HEK293T (cell line): ENCODE measurements around the gene CDH4.

ENCODE experiments used
- CTCF ChIA-PET: fragments of 350-600 bp; formaldehyde crosslinking; extraction: SDS; loops from one replicate; lab custom pipeline; 2021; ENCODE audit warnings: antibody characterized with exemption, inconsistent platforms; lab: Yijun Ruan, JAX
- POLR2A ChIA-PET: fragments of 350-600 bp; formaldehyde crosslinking; extraction: SDS; loops from one replicate; lab custom pipeline; 2020; ENCODE audit warnings: antibody characterized with exemption, inconsistent platforms; lab: Yijun Ruan, JAX
- DNase-seq: peaks from one replicate; pipeline ENCODE4 v3.0.0; 2012; ENCODE audit warnings: mixed read lengths; ENCODE audit errors: extremely low spot score
- ARNT ChIP-seq: fragments of 450-650 bp; IDR thresholded peaks from 2 replicates; pipeline ENCODE4 v1.6.1; 2017; ENCODE audit warnings: mild to moderate bottlenecking
- BHLHE40 ChIP-seq: fragments of 450-650 bp; IDR thresholded peaks from 2 replicates; pipeline ENCODE4 v1.6.1; 2016; ENCODE audit warnings: mild to moderate bottlenecking, moderate library complexity, borderline replicate concordance
- CTBP1 ChIP-seq: fragments of 450-650 bp; IDR thresholded peaks from 2 replicates; pipeline ENCODE4 v1.6.1; 2016; ENCODE audit warnings: borderline replicate concordance
- ELF4 ChIP-seq: fragments of 450-650 bp; IDR thresholded peaks from 2 replicates; pipeline ENCODE4 v1.6.1; 2017; ENCODE audit warnings: antibody characterized with exemption
- FOXA1 ChIP-seq: fragments of 450-650 bp; IDR thresholded peaks from 2 replicates; pipeline ENCODE4 v1.6.1; 2016; ENCODE audit warnings: mild to moderate bottlenecking
- FOXK2 ChIP-seq: fragments of 450-650 bp; IDR thresholded peaks from 2 replicates; pipeline ENCODE4 v1.6.1; 2016; ENCODE audit warnings: mild to moderate bottlenecking
- FOXM1 ChIP-seq: fragments of 450-650 bp; IDR thresholded peaks from 2 replicates; pipeline ENCODE4 v1.6.1; 2017; ENCODE audit warnings: mild to moderate bottlenecking, borderline replicate concordance
- HDGF ChIP-seq: fragments of 450-650 bp; IDR thresholded peaks from 2 replicates; pipeline ENCODE4 v1.6.1; 2017; ENCODE audit warnings: antibody characterized with exemption, borderline replicate concordance
- L3MBTL2 ChIP-seq: fragments of 450-650 bp; conservative IDR thresholded peaks from 2 replicates; pipeline ENCODE4 v1.6.1; 2016; ENCODE audit warnings: mild to moderate bottlenecking
- LEF1 ChIP-seq: fragments of 450-650 bp; IDR thresholded peaks from 2 replicates; pipeline ENCODE4 v1.6.1; 2017; ENCODE audit warnings: mild to moderate bottlenecking, borderline replicate concordance
- NFRKB ChIP-seq: fragments of 450-650 bp; IDR thresholded peaks from 2 replicates; pipeline ENCODE4 v1.6.1; 2016; ENCODE audit warnings: mild to moderate bottlenecking, moderate library complexity
- SP1 ChIP-seq: fragments of 450-650 bp; IDR thresholded peaks from 2 replicates; pipeline ENCODE4 v1.6.1; 2017
- SUZ12 ChIP-seq: fragments of 450-650 bp; IDR thresholded peaks from 2 replicates; pipeline ENCODE4 v1.6.1; 2016; ENCODE audit warnings: mild to moderate bottlenecking
- TARDBP ChIP-seq: fragments of 450-650 bp; IDR thresholded peaks from 2 replicates; pipeline ENCODE4 v1.6.1; 2016
- ZNF384 ChIP-seq: fragments of 450-650 bp; IDR thresholded peaks from 2 replicates; pipeline ENCODE4 v1.6.1; 2016
- TF ChIP-seq, protein P1 (sequence below): fragments of 450-650 bp; IDR thresholded peaks from 2 replicates; pipeline ENCODE4 v1.6.1; 2016

The CDH4 gene

DNA sequence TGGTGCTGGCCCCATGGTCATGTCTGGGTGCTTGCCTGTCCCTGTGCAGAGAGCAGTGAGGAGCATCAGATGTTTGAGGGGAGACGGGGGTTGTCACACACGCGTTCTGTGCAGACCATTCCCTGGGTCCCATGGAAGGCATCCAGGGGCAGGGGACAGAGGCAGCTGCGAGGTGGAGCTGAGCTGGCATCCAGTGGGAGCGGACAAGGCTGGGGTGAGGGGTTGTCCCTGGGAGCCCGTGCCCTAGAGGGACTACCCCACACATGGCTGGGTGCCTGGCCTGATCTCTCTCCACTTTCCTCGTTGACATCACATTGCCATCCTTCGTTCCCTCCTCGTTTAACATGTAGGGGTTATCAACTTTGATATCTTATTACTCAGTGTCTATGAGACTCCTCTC, 331.3 kb downstream of the CDH4 start:
- POLR2A ChIA-PET: no interaction called here
- TF ChIP-seq FOXK2: no peak
- TF ChIP-seq, protein P1, sequence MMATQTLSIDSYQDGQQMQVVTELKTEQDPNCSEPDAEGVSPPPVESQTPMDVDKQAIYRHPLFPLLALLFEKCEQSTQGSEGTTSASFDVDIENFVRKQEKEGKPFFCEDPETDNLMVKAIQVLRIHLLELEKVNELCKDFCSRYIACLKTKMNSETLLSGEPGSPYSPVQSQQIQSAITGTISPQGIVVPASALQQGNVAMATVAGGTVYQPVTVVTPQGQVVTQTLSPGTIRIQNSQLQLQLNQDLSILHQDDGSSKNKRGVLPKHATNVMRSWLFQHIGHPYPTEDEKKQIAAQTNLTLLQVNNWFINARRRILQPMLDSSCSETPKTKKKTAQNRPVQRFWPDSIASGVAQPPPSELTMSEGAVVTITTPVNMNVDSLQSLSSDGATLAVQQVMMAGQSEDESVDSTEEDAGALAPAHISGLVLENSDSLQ: no peak
- TF ChIP-seq FOXA1: no peak
- TF ChIP-seq SP1: no peak
- TF ChIP-seq BHLHE40: no peak
- no peak for TF ChIP-seq CTBP1
- no peak for TF ChIP-seq ARNT
- TF ChIP-seq NFRKB: no peak
- no peak for TF ChIP-seq ZNF384
- TF ChIP-seq FOXM1: no peak
- TF ChIP-seq HDGF: no peak
- TF ChIP-seq L3MBTL2: no peak
- no peak for TF ChIP-seq LEF1
- TF ChIP-seq SUZ12: no peak
- no peak for TF ChIP-seq TARDBP
- no peak for TF ChIP-seq ELF4
- CTCF ChIA-PET: no interaction called here
- no peak for DNase-seq

DNA sequence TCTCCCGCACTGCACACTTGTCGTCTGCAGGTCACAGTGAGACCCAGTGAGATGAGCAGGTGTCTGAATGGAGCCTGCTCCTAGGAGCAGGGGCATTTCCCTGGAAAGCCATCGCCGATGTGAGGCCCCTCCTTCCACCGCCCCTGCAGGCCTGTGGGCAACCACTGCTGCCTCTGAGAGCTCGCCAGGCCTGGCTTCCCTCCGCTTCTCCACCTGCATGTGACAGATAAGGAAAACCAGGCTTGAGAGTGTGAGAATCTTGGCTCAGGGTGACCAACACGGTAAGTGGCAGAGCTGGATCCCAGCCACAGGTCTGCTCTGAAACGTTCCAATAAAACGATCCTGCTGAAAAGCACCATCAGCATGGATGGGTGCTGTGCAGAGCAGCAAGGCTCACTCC, 332.8 kb downstream of the CDH4 start:
- ChIA-PET CTCF (no interaction called here), POLR2A (no interaction called here)
- DNase-seq: no peak
- TF ChIP-seq ARNT: no peak
- no peak for TF ChIP-seq LEF1

DNA sequence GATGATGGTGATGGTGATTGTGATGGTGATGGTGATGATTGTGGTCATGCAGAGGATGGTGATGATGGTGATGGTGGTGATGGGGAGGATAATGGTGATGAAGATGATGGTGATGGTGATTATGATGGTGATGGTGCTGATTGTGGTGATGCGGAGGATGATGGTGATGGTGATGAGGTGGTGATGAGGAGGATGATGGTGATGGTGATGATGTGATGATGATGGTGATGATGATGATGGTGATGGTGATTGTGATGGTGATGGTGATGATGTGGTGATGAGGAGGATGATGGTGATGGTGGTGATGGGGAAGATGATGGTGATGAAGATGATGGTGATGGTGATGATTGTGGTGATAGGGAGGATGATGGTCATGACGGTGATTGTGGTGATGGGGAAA, 333.7 kb downstream of the CDH4 start:
- no peak for DNase-seq
- ChIA-PET CTCF (no interaction called here), POLR2A (no interaction called here)
- TF ChIP-seq HDGF (no peak), ELF4 (no peak), LEF1 (no peak), BHLHE40 (no peak), SUZ12 (no peak), FOXA1 (no peak), L3MBTL2 (no peak), FOXM1 (no peak), ZNF384 (no peak), SP1 (no peak), NFRKB (no peak), ARNT (no peak), FOXK2 (no peak), CTBP1 (no peak), TARDBP (no peak)
- TF ChIP-seq, protein P1: no peak

DNA sequence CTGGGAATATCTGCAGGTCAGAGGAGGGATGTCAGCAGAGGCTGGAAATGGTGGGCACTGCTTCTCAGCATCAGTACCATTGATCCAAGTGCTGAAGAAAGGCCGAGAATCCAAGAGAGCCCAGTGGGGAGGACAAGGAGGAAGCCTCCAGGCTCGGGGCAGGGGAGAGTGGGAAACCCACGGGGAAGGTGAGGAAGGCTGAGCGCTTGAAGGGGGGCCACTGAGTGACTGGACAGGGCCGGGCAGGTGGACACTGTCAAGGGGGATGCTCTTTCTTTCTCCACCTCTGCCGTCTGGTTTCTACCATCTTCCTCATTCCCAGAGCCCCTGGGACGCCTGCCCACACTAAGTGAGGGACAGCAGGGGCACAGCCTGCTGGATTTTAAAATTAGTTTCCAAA, 335.0 kb downstream of the CDH4 start:
- CTCF ChIA-PET: no interaction called here
- TF ChIP-seq NFRKB: no peak
- no peak for TF ChIP-seq FOXK2
- TF ChIP-seq ZNF384: no peak
- DNase-seq: no peak
- POLR2A ChIA-PET: no interaction called here

DNA sequence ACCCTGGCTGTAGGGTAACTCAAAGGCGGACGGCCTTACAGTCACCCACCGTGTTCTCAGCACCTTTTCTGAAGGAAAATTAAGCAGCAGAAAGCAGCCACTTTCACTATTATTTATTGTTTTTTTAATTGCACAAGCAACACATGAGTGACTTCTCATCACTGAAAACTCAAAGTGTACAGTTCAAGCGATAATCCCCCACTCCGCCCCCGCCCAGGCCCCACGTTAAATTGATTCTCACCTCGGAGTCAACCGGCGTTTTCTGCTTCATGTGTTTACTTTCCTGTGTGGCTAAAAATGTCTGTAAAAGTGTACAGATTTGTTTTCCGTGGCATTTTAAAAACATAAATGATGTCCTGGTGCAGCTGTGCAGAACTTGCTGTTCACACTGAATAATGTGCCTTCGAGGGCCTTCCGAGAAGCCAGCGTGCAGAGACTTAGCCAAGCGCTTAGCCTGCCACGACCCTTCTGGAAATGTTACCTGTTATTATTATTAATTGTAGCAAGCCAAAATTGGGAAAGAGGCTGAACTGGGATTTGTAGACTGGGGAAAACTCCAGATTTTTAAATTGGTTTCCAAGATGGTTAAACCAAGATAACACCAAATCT, 335.7 kb downstream of the CDH4 start:
- CTCF ChIA-PET: no interaction called here
- DNase-seq: no peak
- POLR2A ChIA-PET: no interaction called here
- TF ChIP-seq ELF4: no peak
- no peak for TF ChIP-seq ARNT
- no peak for TF ChIP-seq TARDBP

DNA sequence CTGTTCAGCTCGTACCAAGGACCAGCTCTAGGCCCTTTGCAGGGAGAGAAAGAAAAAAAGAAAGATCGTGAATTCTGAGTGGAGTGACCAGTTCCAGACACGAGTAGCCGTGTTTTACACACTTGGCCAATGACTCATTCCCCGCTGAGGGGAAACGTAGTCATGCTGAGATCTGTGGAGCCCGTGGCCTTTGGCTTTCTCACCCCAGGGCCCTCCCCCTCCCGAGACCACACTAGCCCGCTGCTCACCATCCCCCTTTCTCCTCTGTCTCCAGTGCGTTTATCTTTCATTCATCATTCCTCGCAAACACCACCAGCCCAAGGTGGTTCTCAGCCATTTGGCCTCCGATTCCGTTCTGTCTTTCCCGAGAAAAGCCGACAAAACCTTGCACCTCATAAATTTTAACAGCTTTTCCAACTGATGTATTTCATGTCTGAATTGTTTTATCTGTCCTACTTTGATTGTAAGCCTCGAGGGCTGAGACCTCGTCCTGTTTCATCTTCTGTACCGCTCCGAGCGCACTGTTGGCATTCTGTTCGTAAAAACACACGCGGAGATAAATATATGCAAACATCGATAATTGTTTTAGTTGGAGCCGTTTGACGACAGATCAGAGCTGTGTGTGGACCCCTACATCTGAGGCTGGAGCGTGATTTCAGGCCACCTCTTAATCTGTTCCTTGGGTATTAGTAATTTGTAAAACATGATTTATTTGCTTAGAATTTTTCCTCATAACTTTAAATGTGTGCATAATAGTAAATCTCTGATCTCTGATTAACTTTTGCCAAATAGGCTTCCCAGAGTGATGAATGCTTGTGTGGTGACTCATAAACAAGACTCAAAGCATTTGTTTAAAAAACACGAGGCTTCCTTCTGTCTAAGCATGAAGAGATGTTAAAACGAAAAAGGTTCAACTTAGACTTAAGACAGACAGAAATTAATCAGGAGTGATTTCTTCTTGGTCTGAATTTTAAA, 336.6 kb downstream of the CDH4 start:
- DNase-seq: no peak

DNA sequence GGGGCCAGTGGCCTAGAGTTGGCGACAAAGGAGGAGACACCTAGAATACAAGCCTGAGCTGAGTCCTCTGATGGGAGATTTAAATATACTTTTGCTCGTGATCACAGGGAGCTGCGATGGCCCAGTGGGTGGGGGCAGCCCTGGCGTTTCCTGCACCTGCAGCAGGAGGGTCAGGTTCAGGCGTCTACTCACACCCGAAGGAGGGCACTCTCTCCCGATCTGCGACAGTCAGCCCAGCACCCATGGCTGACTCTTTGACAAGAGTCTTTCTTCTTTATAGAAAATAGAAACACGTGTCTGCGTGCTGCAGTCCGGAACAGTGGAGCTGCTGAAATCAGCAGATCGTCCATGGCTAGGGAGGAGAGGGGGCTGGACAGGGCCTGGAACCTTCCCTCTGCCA, 338.2 kb downstream of the CDH4 start:
- POLR2A ChIA-PET: no interaction called here
- CTCF ChIA-PET: no interaction called here

More for the DNA sequence above, 336.6 kb downstream of the CDH4 start:
- no peak for TF ChIP-seq FOXK2
- no peak for TF ChIP-seq HDGF
- TF ChIP-seq TARDBP: no peak
- no peak for TF ChIP-seq SP1
- no peak for TF ChIP-seq FOXM1
- CTCF ChIA-PET: interaction anchor here (0.5 kb wide), 1 partner anchor 1100 kb away, joined by 4 read pairs; no protein-coding TSS in a partner anchor
- POLR2A ChIA-PET: no interaction called here

More for the DNA sequence above, 338.2 kb downstream of the CDH4 start:
- no peak for TF ChIP-seq ELF4
- TF ChIP-seq FOXK2: no peak
- no peak for TF ChIP-seq NFRKB
- TF ChIP-seq SUZ12: no peak
- TF ChIP-seq CTBP1: no peak
- no peak for TF ChIP-seq LEF1
- TF ChIP-seq SP1: no peak
- no peak for TF ChIP-seq TARDBP
- TF ChIP-seq BHLHE40: no peak
- no peak for TF ChIP-seq FOXM1
- TF ChIP-seq L3MBTL2: no peak
- DNase-seq: no peak
